GM23248 (cell line): ENCODE data around the gene NAA16. TPM values are rescaled to one million over a fixed set of nuclear protein-coding genes. Genes with fewer than 3 reads are reported as not detected.

Source experiments
- DNase-seq: peaks from one replicate; pipeline ENCODE4 v3.0.0-alpha.2; 2015
- H2AFZ ChIP-seq: fragments of 200-600 bp; sonication (generic); 2 replicates; pipeline ENCODE4 v1.6.1; 2016; ENCODE audit warnings: antibody characterized with exemption
- H3F3A ChIP-seq: fragments of 200-600 bp; sonication (generic); 2 replicates; pipeline ENCODE4 v1.6.1; 2016; ENCODE audit warnings: mild to moderate bottlenecking, antibody characterized with exemption, mixed run types; ENCODE audit not compliant: insufficient read depth
- H3K27ac ChIP-seq: fragments of 200-600 bp; sonication (generic); 2 replicates; pipeline ENCODE4 v1.5.1; 2016; ENCODE audit warnings: mild to moderate bottlenecking
- H3K27me3 ChIP-seq: fragments of 200-600 bp; sonication (generic); replicated peaks from 2 replicates; pipeline ENCODE4 v1.6.1; 2016; ENCODE audit warnings: mild to moderate bottlenecking; ENCODE audit not compliant: insufficient read depth
- H3K36me3 ChIP-seq: fragments of 200-600 bp; sonication (generic); 2 replicates; pipeline ENCODE4 v1.6.1; 2016; ENCODE audit warnings: low read depth, mild to moderate bottlenecking
- H3K4me1 ChIP-seq: fragments of 200-600 bp; sonication (generic); 2 replicates; pipeline ENCODE4 v1.6.1; 2016; ENCODE audit warnings: mild to moderate bottlenecking; ENCODE audit not compliant: insufficient read depth
- H3K4me2 ChIP-seq: fragments of 200-600 bp; sonication (generic); one replicate; pipeline ENCODE4 v1.6.1; 2016; ENCODE audit warnings: mild to moderate bottlenecking; ENCODE audit not compliant: unreplicated experiment
- H3K4me3 ChIP-seq: fragments of 200-600 bp; sonication (generic); 2 replicates; pipeline ENCODE4 v1.5.1; 2016; ENCODE audit warnings: mild to moderate bottlenecking
- H3K79me2 ChIP-seq: fragments of 200-600 bp; sonication (generic); 2 replicates; pipeline ENCODE4 v1.6.1; 2016; ENCODE audit warnings: mild to moderate bottlenecking; ENCODE audit not compliant: insufficient read depth
- H3K9ac ChIP-seq: fragments of 200-600 bp; sonication (generic); 2 replicates; pipeline ENCODE4 v1.6.1; 2016; ENCODE audit warnings: mild to moderate bottlenecking
- H3K9me2 ChIP-seq: fragments of 200-600 bp; sonication (generic); 2 replicates; pipeline ENCODE4 v1.6.1; 2016; ENCODE audit warnings: mixed run types, mild to moderate bottlenecking, moderate library complexity; ENCODE audit not compliant: insufficient read depth
- H3K9me3 ChIP-seq: fragments of 200-600 bp; sonication (generic); one replicate; pipeline ENCODE4 v1.6.1; 2017; ENCODE audit warnings: low read depth
- H4K20me1 ChIP-seq: fragments of 200-600 bp; sonication (generic); 2 replicates; pipeline ENCODE4 v1.6.0; 2016; ENCODE audit not compliant: insufficient read depth
- EZH2 ChIP-seq: fragments of 200-600 bp; sonication (generic); IDR thresholded peaks from 2 replicates; pipeline ENCODE4 v1.6.1; 2018; ENCODE audit warnings: antibody characterized with exemption, mild to moderate bottlenecking; ENCODE audit not compliant: insufficient read depth, poor library complexity, severe bottlenecking
- EZH2phosphoT487 ChIP-seq: fragments of 200-600 bp; sonication (generic); IDR thresholded peaks from 2 replicates; pipeline ENCODE4 v1.6.1; 2018; ENCODE audit warnings: antibody characterized with exemption, moderate library complexity, mild to moderate bottlenecking, low read depth; ENCODE audit not compliant: insufficient read depth
- WGBS, 2 experiments: methylation state at CpG; one replicate each; pipeline ENCODE4 v1.1.6; 2015 to 2017; ENCODE audit warnings: low lambda C conversion rate in 2 of 2, low coverage in 1 of 2; ENCODE audit errors: missing lambda C conversion rate in 2 of 2; 5-methylcytosine and 5-hydroxymethylcytosine counted together
- in situ Hi-C: fragments of 300-500 bp; cut with MboI; formaldehyde crosslinking; loops from 2 replicates; pipeline ENCODE4 v1.15.0; 2020
- polyA plus RNA-seq: library from polyadenylated mRNA; unstranded; fragments of >200 nt; fragmentation: Nextera tagmentation; extraction: Ambion mirVana; gene quantifications from 2 replicates; pipeline ENCODE4 v1.2.1, GENCODE V29; 2016
- total RNA-seq: library from RNA; depleted of rRNA; stranded (reverse); fragments of >200 nt; shearing (Covaris generic); gene quantifications from 2 replicates; pipeline ENCODE4 v1.2.3, GENCODE V29; 2014

NAA16 gene
- total and polyA plus RNA-seq, 2 experiments from 2014 or later: 7.6 to 9.5 TPM

- no peak overlapping the region for H3K27ac ChIP-seq
- TF ChIP-seq EZH2phosphoT487 (no peak), EZH2 (no peak)
- H3K9me2 ChIP-seq: no peaks in the 10 kb centered on the region
- H4K20me1 ChIP-seq: no peaks in the 10 kb centered on the region; the same call in 1 of the 2 replicates
- peak overlapping the region; percentile 100 for H3K4me2 ChIP-seq
- peaks cover 71% of the 10 kb centered on the region for H3K79me2 ChIP-seq
- in situ Hi-C loops: no loop called here
- peak overlapping the region; percentile 85 for H3K9ac ChIP-seq
- peaks cover 5% of the 10 kb centered on the region; the same call in 1 of the 2 replicates for H3K36me3 ChIP-seq
- peak overlapping the region; percentile 93 for H3K4me3 ChIP-seq
- H3K9me3 ChIP-seq: no peaks in the 10 kb centered on the region
- 82 to 96% methylated on average over 6 of the region's 6 CpGs for WGBS, 2 experiments
- H3K27me3 ChIP-seq: no peaks in the 10 kb centered on the region
- 0 out of 2 replicates have a peak overlapping the region, but pooled peaks have one; percentile 6 for H2AFZ ChIP-seq
- DNase-seq: no peak
- peaks cover 30% of the 10 kb centered on the region for H3K4me1 ChIP-seq
- H3F3A ChIP-seq: peaks cover 32% of the 10 kb centered on the region
These were observed 2.7 kb downstream of the NAA16 start for GRCh38 chr13:41313659-41314197.

GRCh38 chr13:41315443-41316047, 4.5 kb downstream of the NAA16 start:
- Histone ChIP-seq H3K79me2 (peaks cover 89% of the 10 kb centered on the region), H3K36me3 (peaks cover 9% of the 10 kb centered on the region; the same call in 1 of the 2 replicates), H3K4me3 (0 out of 2 replicates have a peak overlapping the region, but pooled peaks have one; percentile 4), H4K20me1 (no peaks in the 10 kb centered on the region; the same call in 1 of the 2 replicates), H3K9ac (no peak overlapping the region), H3K4me1 (peaks cover 30% of the 10 kb centered on the region), H3K27ac (peak overlapping the region; percentile 30; the same call in 1 of the 2 replicates), H3K27me3 (no peaks in the 10 kb centered on the region), H2AFZ (no peak overlapping the region), H3K9me2 (no peaks in the 10 kb centered on the region), H3K4me2 (peak overlapping the region; percentile 13), H3K9me3 (no peaks in the 10 kb centered on the region), H3F3A (peaks cover 30% of the 10 kb centered on the region)
- in situ Hi-C loops: no loop called here
- TF ChIP-seq EZH2 (no peak), EZH2phosphoT487 (no peak)
- whole genome bisulfite sequencing, 2 experiments: 75 to 76% methylated on average over 5 of the region's 5 CpGs
- DNase-seq: peak; percentile 64

DNA sequence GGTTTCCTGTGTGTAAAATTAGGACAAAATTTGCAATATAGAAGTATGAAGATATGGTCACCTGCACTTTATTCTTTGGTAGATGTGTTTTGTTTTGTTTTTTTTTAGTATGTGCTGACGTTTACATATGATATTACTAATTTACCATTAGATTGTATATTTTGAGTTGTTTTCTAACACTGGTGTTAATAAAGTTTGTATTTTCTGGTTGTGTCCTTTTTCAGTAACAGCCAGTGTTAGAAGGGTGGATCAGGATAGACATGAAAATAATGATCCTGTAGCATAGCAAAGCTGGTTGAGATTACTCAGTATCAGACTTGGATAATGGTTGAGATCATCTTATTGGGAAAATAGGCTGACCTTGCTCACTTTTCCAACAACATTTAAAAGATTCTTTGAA, 6.2 kb downstream of the NAA16 start:
- no peak for DNase-seq
- no peak overlapping the region for H2AFZ ChIP-seq
- H3K9me3 ChIP-seq: no peaks in the 10 kb centered on the region
- peaks cover 10% of the 10 kb centered on the region; the same call in 1 of the 2 replicates for H3K36me3 ChIP-seq
- H3K27ac ChIP-seq: no peak overlapping the region
- 89 to 97% methylated on average over 1 of the region's 1 CpG for WGBS, 2 experiments
- TF ChIP-seq EZH2phosphoT487: no peak
- TF ChIP-seq EZH2: no peak
- H3K27me3 ChIP-seq: no peaks in the 10 kb centered on the region
- no peak overlapping the region for H3K4me3 ChIP-seq
- peaks cover 23% of the 10 kb centered on the region for H3F3A ChIP-seq
- H3K4me1 ChIP-seq: peaks cover 30% of the 10 kb centered on the region
- no peaks in the 10 kb centered on the region for H3K9me2 ChIP-seq
- no peak overlapping the region for H3K4me2 ChIP-seq
- in situ Hi-C loops: no loop called here
- H4K20me1 ChIP-seq: no peaks in the 10 kb centered on the region; the same call in 1 of the 2 replicates
- H3K79me2 ChIP-seq: peaks cover 100% of the 10 kb centered on the region
- H3K9ac ChIP-seq: no peak overlapping the region

DNA sequence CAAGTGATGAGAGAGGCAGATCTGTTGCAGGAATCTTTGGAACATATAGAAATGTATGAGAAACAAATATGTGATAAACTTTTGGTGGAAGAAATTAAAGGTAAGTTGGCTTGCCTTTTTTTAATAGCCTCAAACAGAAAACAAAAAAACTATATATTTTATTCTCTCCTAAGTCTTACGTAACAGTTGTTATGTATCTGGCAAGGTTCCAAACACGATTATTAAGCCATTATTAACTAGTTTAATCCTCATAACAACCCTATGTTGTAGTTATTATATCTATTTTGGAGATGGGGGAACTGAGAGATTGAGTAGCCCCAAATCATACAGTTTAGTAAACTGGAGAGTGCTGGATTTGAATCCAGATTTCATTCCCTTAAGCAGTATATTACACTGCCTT, 14.7 kb downstream of the NAA16 start:
- Histone ChIP-seq H3K36me3 (peaks cover 27% of the 10 kb centered on the region), H3K9ac (no peak overlapping the region), H4K20me1 (0 out of 2 replicates have a peak, but pooled peaks cover 6% of the 10 kb centered on the region), H3K4me2 (no peak overlapping the region), H3K27me3 (no peaks in the 10 kb centered on the region), H3K4me1 (peaks cover 4% of the 10 kb centered on the region; the same call in 1 of the 2 replicates), H3K79me2 (peaks cover 58% of the 10 kb centered on the region), H2AFZ (no peak overlapping the region), H3K9me3 (no peaks in the 10 kb centered on the region), H3K27ac (no peak overlapping the region), H3K4me3 (no peak overlapping the region), H3F3A (no peaks in the 10 kb centered on the region), H3K9me2 (no peaks in the 10 kb centered on the region)
- 51% methylated on average over 2 of the region's 2 CpGs for WGBS, 2 experiments
- in situ Hi-C loops: no loop called here
- DNase-seq: no peak
- TF ChIP-seq EZH2phosphoT487: no peak
- TF ChIP-seq EZH2: no peak
